Activated naive CD8-positive, alpha-beta T cell treated with anti-CD3 and anti-CD28 coated beads, Interleukin-2, amount 50 U/mL, for 24 hours (primary cell): ENCODE measurements around the gene STEAP3.
"Not testable (repeated sequence)": the region's sequence is repeated elsewhere in the genome, so short reads cannot be mapped to it uniquely, and the experiment has no call there.

Experiments used
- ATAC-seq: fragments of 150-1000 bp; cut with Tn5 transposase; one replicate; pipeline ENCODE4 v1.10.0; 2021
- DNase-seq: peaks from one replicate; pipeline ENCODE4 v3.0.0; 2021
- H3K27ac Mint-ChIP-seq: one replicate; pipeline ENCODE4 v1.8.0; 2021; ENCODE audit warnings: mild to moderate bottlenecking, mixed read lengths
- H3K27me3 Mint-ChIP-seq: one replicate; pipeline ENCODE4 v1.8.0; 2021; ENCODE audit warnings: mixed read lengths
- H3K36me3 Mint-ChIP-seq: one replicate; pipeline ENCODE4 v1.8.0; 2021; ENCODE audit warnings: low read depth, mixed read lengths
- H3K4me1 Mint-ChIP-seq: one replicate; pipeline ENCODE4 v1.8.0; 2021; ENCODE audit warnings: mixed read lengths
- H3K4me3 Mint-ChIP-seq: one replicate; pipeline ENCODE4 v1.8.0; 2021; ENCODE audit warnings: mild to moderate bottlenecking, moderate library complexity, mixed read lengths
- H3K9me3 Mint-ChIP-seq: one replicate; pipeline ENCODE4 v1.8.0; 2021; ENCODE audit warnings: mixed read lengths

The STEAP3 gene

GRCh38 chr2:119267604-119268003, 44.0 kb downstream of the STEAP3 start:
- Mint-ChIP-seq H3K36me3 (peaks cover 1% of the 10 kb centered on the region), H3K9me3 (peaks cover 4% of the 10 kb centered on the region), H3K27ac (no peak overlapping the region), H3K27me3 (no peaks in the 10 kb centered on the region), H3K4me3 (no peak overlapping the region), H3K4me1 (no peaks in the 10 kb centered on the region)
- ATAC-seq = no peak
- DNase-seq = no peak

GRCh38 chr2:119276864-119277263, 53.2 kb downstream of the STEAP3 start:
- Mint-ChIP-seq H3K36me3 (no peaks in the 10 kb centered on the region), H3K9me3 (no peaks in the 10 kb centered on the region), H3K4me1 (no peaks in the 10 kb centered on the region), H3K4me3 (no peak overlapping the region), H3K27me3 (no peaks in the 10 kb centered on the region), H3K27ac (no peak overlapping the region)
- no peak for DNase-seq
- no peak for ATAC-seq

DNA sequence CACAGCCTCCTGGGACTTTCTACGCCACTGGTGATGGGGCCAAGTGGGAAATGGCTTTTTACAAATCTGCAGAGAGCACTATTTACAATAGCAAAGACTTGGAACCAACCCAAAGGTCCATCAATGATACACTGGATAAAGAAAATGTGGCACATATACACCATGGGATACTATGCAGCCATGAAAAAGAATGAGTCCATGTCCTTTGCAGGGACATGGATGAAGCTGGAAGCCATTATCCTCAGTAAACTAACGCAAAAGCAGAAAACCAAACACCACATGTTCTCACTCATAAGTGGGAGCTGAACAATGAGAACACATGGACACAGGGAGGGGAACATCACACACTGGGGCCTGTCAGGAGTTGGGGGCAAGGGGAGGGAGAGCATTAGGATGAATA, 54.8 kb downstream of the STEAP3 start:
- H3K27me3 Mint-ChIP-seq, H3K27ac Mint-ChIP-seq, ATAC-seq, H3K36me3 Mint-ChIP-seq, H3K4me3 Mint-ChIP-seq, DNase-seq, H3K4me1 Mint-ChIP-seq, H3K9me3 Mint-ChIP-seq: not testable (repeated sequence)

- no peak for ATAC-seq
- DNase-seq = no peak
- Mint-ChIP-seq H3K9me3 (no peaks in the 10 kb centered on the region), H3K27ac (no peak overlapping the region), H3K36me3 (no peaks in the 10 kb centered on the region), H3K27me3 (no peaks in the 10 kb centered on the region), H3K4me1 (no peaks in the 10 kb centered on the region), H3K4me3 (no peak overlapping the region)
Measured at GRCh38 chr2:119278946-119279345, 55.3 kb downstream of the STEAP3 start.

- no peak for ATAC-seq
- Mint-ChIP-seq H3K9me3 (no peaks in the 10 kb centered on the region), H3K27me3 (no peaks in the 10 kb centered on the region), H3K36me3 (no peaks in the 10 kb centered on the region), H3K4me3 (no peak overlapping the region), H3K27ac (no peak overlapping the region), H3K4me1 (no peaks in the 10 kb centered on the region)
- no peak for DNase-seq
Measured at GRCh38 chr2:119279666-119280065, 56.0 kb downstream of the STEAP3 start.

GRCh38 chr2:119280680-119281079, 57.0 kb downstream of the STEAP3 start:
- no peaks in the 10 kb centered on the region for H3K36me3 Mint-ChIP-seq
- ATAC-seq (no peak), DNase-seq (no peak)
- H3K9me3 Mint-ChIP-seq = no peaks in the 10 kb centered on the region
- H3K27ac Mint-ChIP-seq = no peak overlapping the region
- no peaks in the 10 kb centered on the region for H3K4me1 Mint-ChIP-seq
- no peaks in the 10 kb centered on the region for H3K27me3 Mint-ChIP-seq
- H3K4me3 Mint-ChIP-seq = no peak overlapping the region

- Mint-ChIP-seq H3K9me3 (no peaks in the 10 kb centered on the region), H3K36me3 (no peaks in the 10 kb centered on the region), H3K27me3 (no peaks in the 10 kb centered on the region), H3K4me1 (no peaks in the 10 kb centered on the region), H3K4me3 (no peak overlapping the region), H3K27ac (no peak overlapping the region)
- ATAC-seq = no peak
- no peak for DNase-seq
Measured at GRCh38 chr2:119282146-119282995, 58.7 kb downstream of the STEAP3 start.

DNA sequence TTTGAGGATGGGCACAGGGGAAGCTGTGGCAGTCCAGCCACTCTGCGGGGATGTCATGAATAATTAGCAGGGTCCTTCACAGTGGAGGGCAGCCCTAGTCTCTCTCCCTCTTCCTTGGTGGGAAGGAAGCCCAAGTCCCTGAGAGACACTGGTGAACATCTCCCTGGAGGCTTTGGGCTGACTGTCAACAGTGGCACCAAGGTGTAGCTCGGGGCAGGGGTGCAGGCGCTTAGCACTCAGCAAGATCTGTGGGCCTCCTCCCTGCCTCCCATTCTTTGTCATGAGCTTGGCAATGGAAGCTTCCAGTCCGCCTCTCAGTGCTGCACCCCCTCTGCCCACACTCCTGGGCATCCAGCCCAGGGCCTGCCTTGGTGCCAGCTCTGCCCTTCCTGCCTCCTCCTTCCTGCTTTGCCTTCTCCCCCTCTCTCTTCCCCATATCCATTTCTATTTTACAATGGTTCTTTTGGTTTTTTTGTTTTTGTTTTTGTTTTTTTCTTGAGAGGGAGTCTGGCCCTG, 59.4 kb downstream of the STEAP3 start:
- Mint-ChIP-seq H3K9me3 (no peaks in the 10 kb centered on the region), H3K36me3 (no peaks in the 10 kb centered on the region), H3K27ac (no peak overlapping the region), H3K27me3 (no peaks in the 10 kb centered on the region), H3K4me3 (no peak overlapping the region), H3K4me1 (no peaks in the 10 kb centered on the region)
- no peak for DNase-seq
- no peak for ATAC-seq

DNA sequence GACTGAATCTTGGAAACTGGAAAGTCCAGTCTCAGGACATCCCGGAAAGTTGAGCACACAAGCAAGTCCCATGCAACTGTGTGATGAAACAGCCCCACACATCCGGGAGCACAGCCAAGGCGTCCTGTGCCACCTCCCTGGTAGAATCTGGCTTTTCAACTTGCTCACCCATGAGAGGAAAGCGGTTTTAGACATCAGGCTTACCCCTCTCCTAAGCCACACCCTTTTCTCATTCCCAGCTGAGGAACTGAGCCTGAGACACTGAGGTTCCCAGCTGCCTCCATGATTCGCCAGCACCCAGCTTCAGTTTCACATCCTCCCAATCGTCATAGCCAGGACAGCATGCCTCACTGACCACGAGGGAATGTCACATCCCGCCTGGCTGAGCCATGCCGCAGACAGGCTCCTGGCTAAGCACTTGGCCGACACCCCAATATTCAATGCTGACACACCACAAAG, 60.3 kb downstream of the STEAP3 start:
- H3K36me3 Mint-ChIP-seq = no peaks in the 10 kb centered on the region
- H3K27me3 Mint-ChIP-seq = no peaks in the 10 kb centered on the region
- no peak overlapping the region for H3K4me3 Mint-ChIP-seq
- no peak for ATAC-seq
- DNase-seq = no peak
- H3K27ac Mint-ChIP-seq = no peak overlapping the region
- H3K9me3 Mint-ChIP-seq = no peaks in the 10 kb centered on the region
- no peaks in the 10 kb centered on the region for H3K4me1 Mint-ChIP-seq

- DNase-seq (no peak), ATAC-seq (no peak)
- Mint-ChIP-seq H3K4me1 (peaks cover 4% of the 10 kb centered on the region), H3K9me3 (no peaks in the 10 kb centered on the region), H3K4me3 (no peak overlapping the region), H3K27me3 (no peaks in the 10 kb centered on the region), H3K36me3 (no peaks in the 10 kb centered on the region), H3K27ac (no peak overlapping the region)
Measured at GRCh38 chr2:119286661-119287060, 63.0 kb downstream of the STEAP3 start.

- no peak for DNase-seq
- H3K4me3 Mint-ChIP-seq = no peak overlapping the region
- H3K36me3 Mint-ChIP-seq = no peaks in the 10 kb centered on the region
- peaks cover 4% of the 10 kb centered on the region for H3K4me1 Mint-ChIP-seq
- ATAC-seq = no peak
- no peak overlapping the region for H3K27ac Mint-ChIP-seq
- H3K9me3 Mint-ChIP-seq = no peaks in the 10 kb centered on the region
- H3K27me3 Mint-ChIP-seq = no peaks in the 10 kb centered on the region
Measured at GRCh38 chr2:119288576-119288975, 64.9 kb downstream of the STEAP3 start.

- ATAC-seq (no peak), DNase-seq (no peak)
- no peaks in the 10 kb centered on the region for H3K27me3 Mint-ChIP-seq
- H3K9me3 Mint-ChIP-seq = no peaks in the 10 kb centered on the region
- no peak overlapping the region for H3K4me3 Mint-ChIP-seq
- H3K4me1 Mint-ChIP-seq = peaks cover 4% of the 10 kb centered on the region
- no peak overlapping the region for H3K27ac Mint-ChIP-seq
- H3K36me3 Mint-ChIP-seq = no peaks in the 10 kb centered on the region
Measured at GRCh38 chr2:119289093-119289492, 65.5 kb downstream of the STEAP3 start.

- H3K9me3 Mint-ChIP-seq = no peaks in the 10 kb centered on the region
Measured at GRCh38 chr2:119289642-119290041, 66.0 kb downstream of the STEAP3 start.

GRCh38 chr2:119290859-119291587, 67.4 kb downstream of the STEAP3 start:
- Mint-ChIP-seq H3K4me3 (no peak overlapping the region), H3K9me3 (no peaks in the 10 kb centered on the region)
- ATAC-seq = peak; percentile 89

More at GRCh38 chr2:119289642-119290041, 66.0 kb downstream of the STEAP3 start:
- no peak overlapping the region for H3K4me3 Mint-ChIP-seq
- DNase-seq = no peak
- H3K27me3 Mint-ChIP-seq = no peaks in the 10 kb centered on the region
- ATAC-seq = no peak
- peaks cover 4% of the 10 kb centered on the region for H3K4me1 Mint-ChIP-seq
- H3K27ac Mint-ChIP-seq = no peak overlapping the region
- H3K36me3 Mint-ChIP-seq = no peaks in the 10 kb centered on the region

GRCh38 chr2:119291588-119292167, 68.0 kb downstream of the STEAP3 start:
- Mint-ChIP-seq H3K27me3 (no peaks in the 10 kb centered on the region), H3K4me3 (no peak overlapping the region), H3K9me3 (no peaks in the 10 kb centered on the region), H3K4me1 (peaks cover 4% of the 10 kb centered on the region), H3K27ac (no peak overlapping the region), H3K36me3 (no peaks in the 10 kb centered on the region)
- ATAC-seq (no peak), DNase-seq (no peak)

More at GRCh38 chr2:119290859-119291587, 67.4 kb downstream of the STEAP3 start:
- H3K27ac Mint-ChIP-seq = no peak overlapping the region
- DNase-seq = peak; percentile 84
- no peaks in the 10 kb centered on the region for H3K27me3 Mint-ChIP-seq
- H3K4me1 Mint-ChIP-seq = peaks cover 4% of the 10 kb centered on the region
- no peaks in the 10 kb centered on the region for H3K36me3 Mint-ChIP-seq
